Spleen (tissue), 11 donors: Measurements from ENCODE around the gene DGKA. TPM values are rescaled to one million over a fixed set of nuclear protein-coding genes. Genes with fewer than 3 reads are reported as not detected.

Experiments
- DNase-seq: peaks from one replicate; pipeline ENCODE4 v3.0.0-alpha.2; 2020
- H3K27ac ChIP-seq, 8 donors: fragments of 200-600 bp; sonication (generic) in 7 of 8; 1 replicate in 4 of 8; 2 replicates in 4 of 8; pipeline versions ENCODE4 v1.5.0 to v1.8.0; 2016 to 2021; ENCODE audit warnings: inconsistent platforms in 4 of 8, mild to moderate bottlenecking in 4 of 8, moderate library complexity in 1 of 8
- H3K27me3 ChIP-seq, 7 donors: fragments of 200-600 bp; sonication (generic) in 6 of 7; replicated peaks in 1 of 7; 1 replicate in 4 of 7; 2 replicates in 3 of 7; pipeline versions ENCODE4 v1.5.0 to v1.8.0; 2016 to 2021; ENCODE audit warnings: inconsistent platforms in 3 of 7, mild to moderate bottlenecking in 1 of 7
- H3K36me3 ChIP-seq, 6 donors: fragments of 200-600 bp; sonication (generic) in 5 of 6; 1 replicate in 4 of 6; 2 replicates in 2 of 6; pipeline versions ENCODE4 v1.5.0 to v1.8.0; 2016 to 2021; ENCODE audit warnings: inconsistent platforms in 2 of 6
- H3K4me1 ChIP-seq, 6 donors: fragments of 200-600 bp; sonication (generic) in 5 of 6; 1 replicate in 3 of 6; 2 replicates in 3 of 6; pipeline versions ENCODE4 v1.5.0 to v1.8.0; 2016 to 2021; ENCODE audit warnings: inconsistent platforms in 3 of 6
- H3K4me3 ChIP-seq, 8 donors: fragments of 200-600 bp; sonication (generic) in 7 of 8; 1 replicate in 4 of 8; 2 replicates in 4 of 8; pipeline versions ENCODE4 v1.5.0 to v1.8.0; 2016 to 2021; ENCODE audit warnings: inconsistent platforms in 4 of 8, mild to moderate bottlenecking in 4 of 8, moderate library complexity in 2 of 8
- H3K9me3 ChIP-seq, 8 donors: fragments of 200-600 bp; sonication (generic) in 7 of 8; 1 replicate in 4 of 8; 2 replicates in 4 of 8; pipeline versions ENCODE4 v1.5.0 to v1.8.0; 2016 to 2021; ENCODE audit warnings: inconsistent platforms in 4 of 8
- CTCF ChIP-seq, 11 experiments: fragments of 200-600 bp in 7 of 11; fragments of 450-650 bp in 4 of 11; sonication (generic) in 4 of 11; IDR thresholded peaks in 8 of 11; conservative IDR thresholded peaks in 3 of 11; 1 replicate in 7 of 11; 2 replicates in 4 of 11; pipeline versions ENCODE4 v1.4.0 to v1.8.0; 2016 to 2021; ENCODE audit warnings: antibody characterized with exemption in 11 of 11, inconsistent platforms in 4 of 11, mild to moderate bottlenecking in 1 of 11
- POLR2A ChIP-seq, 3 donors: fragments of 450-650 bp; IDR thresholded peaks; one replicate each; pipeline ENCODE4 v1.5.1; 2017; ENCODE audit warnings: antibody characterized with exemption in 3 of 3, mild to moderate bottlenecking in 1 of 3
- POLR2AphosphoS5 ChIP-seq, 3 donors: sonication (generic); formaldehyde crosslinking; IDR thresholded peaks; one replicate each; pipeline ENCODE4 v1.5.1; 2017; ENCODE audit warnings: antibody characterized with exemption in 3 of 3
- WGBS, 5 donors: extraction: QIAGEN DNeasy Blood & Tissue Kit in 3 of 5; methylation state at CpG; one replicate each; pipeline versions ENCODE4 v1.1.5 to v1.1.7; 2013 to 2018; 5-methylcytosine and 5-hydroxymethylcytosine counted together
- intact Hi-C: fragments of 100-400 bp; cut with DNase I; formaldehyde crosslinking; loops from one replicate; pipeline ENCODE4 v1.15.0; 2023; ENCODE audit warnings: low total_unique reads
- polyA plus RNA-seq, 3 donors: library from polyadenylated mRNA; stranded (reverse); fragments of 200-250 nt; gene quantifications; one replicate each; pipeline ENCODE4 v1.2.1, GENCODE V29; 2013
- total RNA-seq, 7 donors: library from RNA; depleted of rRNA in 3 of 7; stranded (reverse); fragments of >200 nt in 3 of 7; fragmentation: NEBNext Ultra II Directional in 4 of 7; extraction: Animal tissue kit (Norgen Biotek cat#: 25700) in 4 of 7; gene quantifications; one replicate each; pipeline versions ENCODE4 v1.1.0 to v1.2.1, GENCODE V29; 2016 to 2021
- donor health status: healthy with polysubstance abuse.
- donor health status: DM: no; HTN: no; CAD: no; lungs with moderate emphysema.
- donor health status: DM: no; HTN: no; CAD: no.
- donor health status: Bipolar disorder and iron deficiency.
- donor health status: healthy.
- donor health status: DM: no; HTN: no; CAD: no.
- donor health status: DM: yes; HTN: yes; CAD: no.

The DGKA gene
- total and polyA plus RNA-seq, 10 donors = 73.8 to 261 (median 174) TPM

GRCh38 chr12:55955800-55956508, 25.0 kb downstream of the DGKA start:
- Histone ChIP-seq H3K27ac (no peak overlapping the region), H3K9me3 (no peaks in the 10 kb centered on the region), H3K27me3 (no peaks in the 10 kb centered on the region), H3K4me3 (no peak overlapping the region), H3K36me3 (peaks cover 5 to 49% (median 34%) of the 10 kb centered on the region in 6 donors), H3K4me1 (no peaks in the 10 kb centered on the region)
- WGBS, 5 donors = 86 to 92% (median 88%) methylated on average over 4 to 6 of the region's 6 CpGs
- no peak for TF ChIP-seq POLR2A (IDR thresholded peaks at IDR 0.05)
- peak in 1 of 11 experiments; percentile 28 for TF ChIP-seq CTCF (IDR thresholded peaks at IDR 0.05 in 8 of 11, conservative IDR thresholded peaks at IDR 0.05 in 3 of 11)
- TF ChIP-seq POLR2AphosphoS5 (IDR thresholded peaks at IDR 0.05) = peak in 1 of 3 donors; percentile 56
- no peak for DNase-seq
- intact Hi-C loops = no loop called here

- intact Hi-C loops = no loop called here
- Histone ChIP-seq H3K27me3 (no peaks in the 10 kb centered on the region), H3K4me1 (no peaks in the 10 kb centered on the region), H3K36me3 (peaks cover 0 to 36% (median 22%) of the 10 kb centered on the region in 6 donors), H3K9me3 (no peaks in the 10 kb centered on the region), H3K4me3 (no peak overlapping the region), H3K27ac (peak overlapping the region in 1 of 8 donors; percentile 3)
- WGBS, 5 donors = 79 to 93% (median 84%) methylated on average over 3 to 5 of the region's 5 CpGs
- DNase-seq = no peak
- TF ChIP-seq CTCF (IDR thresholded peaks at IDR 0.05 in 8 of 11, conservative IDR thresholded peaks at IDR 0.05 in 3 of 11) (no peak), POLR2AphosphoS5 (IDR thresholded peaks at IDR 0.05) (peak in 2 of 3 donors; percentile 31 to 38)
Measured at GRCh38 chr12:55957106-55957859, 26.3 kb downstream of the DGKA start.

GRCh38 chr12:55963760-55964159, 32.8 kb downstream of the DGKA start:
- no peak for DNase-seq
- WGBS, 5 donors = 73 to 94% (median 79%) methylated on average over 2 of the region's 2 CpGs
- Histone ChIP-seq H3K4me3 (no peak overlapping the region), H3K4me1 (peaks cover 6 to 30% (median 21%) of the 10 kb centered on the region in 6 donors), H3K9me3 (no peaks in the 10 kb centered on the region), H3K27me3 (no peaks in the 10 kb centered on the region), H3K36me3 (peaks cover 0 to 5% (median 0%) of the 10 kb centered on the region in 6 donors), H3K27ac (no peak overlapping the region)
- TF ChIP-seq POLR2AphosphoS5 (IDR thresholded peaks at IDR 0.05) (no peak), POLR2A (IDR thresholded peaks at IDR 0.05) (no peak), CTCF (IDR thresholded peaks at IDR 0.05 in 8 of 11, conservative IDR thresholded peaks at IDR 0.05 in 3 of 11) (no peak)
- intact Hi-C loops = no loop called here

GRCh38 chr12:55965240-55965639, 34.3 kb downstream of the DGKA start:
- no peaks in the 10 kb centered on the region for H3K9me3 ChIP-seq
- H3K27me3 ChIP-seq = no peaks in the 10 kb centered on the region
- no peak overlapping the region for H3K27ac ChIP-seq
- TF ChIP-seq CTCF (IDR thresholded peaks at IDR 0.05 in 8 of 11, conservative IDR thresholded peaks at IDR 0.05 in 3 of 11) (no peak), POLR2A (IDR thresholded peaks at IDR 0.05) (no peak), POLR2AphosphoS5 (IDR thresholded peaks at IDR 0.05) (no peak)
- WGBS, 5 donors = 78 to 93% (median 85%) methylated on average over 5 of the region's 5 CpGs
- DNase-seq = no peak
- no peak overlapping the region for H3K4me3 ChIP-seq
- intact Hi-C loops = no loop called here
- H3K36me3 ChIP-seq = peaks cover 0 to 20% (median 0%) of the 10 kb centered on the region in 6 donors
- H3K4me1 ChIP-seq = peaks cover 6 to 38% (median 25%) of the 10 kb centered on the region in 6 donors
